SH-SY5Y (cell line): Measurements from ENCODE around the gene SYNDIG1.

Experiments
- GATA2 ChIP-seq: IDR thresholded peaks from 2 replicates; pipeline ENCODE4 v1.6.1; 2011; ENCODE audit warnings: mild to moderate bottlenecking, low read depth, low read length
- GATA3 ChIP-seq: IDR thresholded peaks from 2 replicates; pipeline ENCODE4 v1.6.1; 2011; ENCODE audit warnings: low read depth, mild to moderate bottlenecking, low read length, moderate library complexity

DNA sequence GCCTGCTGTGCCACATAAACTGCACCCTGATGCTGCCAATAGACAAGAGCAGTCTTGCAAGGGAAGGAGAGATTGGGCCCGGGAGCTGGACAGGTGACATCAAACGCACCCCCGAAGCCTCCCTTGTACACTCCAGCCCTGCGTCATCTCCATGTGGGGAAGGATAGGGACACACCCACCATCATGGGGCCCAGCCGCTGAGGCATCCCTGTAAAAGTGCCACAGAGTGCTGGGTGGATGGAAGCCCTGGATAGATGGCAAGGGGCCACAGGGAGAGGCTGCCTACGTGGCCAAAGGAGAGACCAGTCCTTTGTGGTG, 117.1 kb downstream of the SYNDIG1 start:
- TF ChIP-seq GATA2 (no peak), GATA3 (no peak)
